ENCODE results near the gene CDKN1A.

CDKN1A gene

GRCh38 chr6:36662827-36663256 is 15.7 kb upstream of the CDKN1A start:
- Histone ChIP-seq H2BK5ac (ENCODE audit: low read length) (no peak overlapping the region), H3K9ac (ENCODE audit: low read length) (no peak overlapping the region), H2BK15ac (replicated peaks; ENCODE audit: low read depth) (no peak overlapping the region), H3K79me2 (ENCODE audit: control insufficient read depth, insufficient read depth, low read length) (no peaks in the 10 kb centered on the region), H2BK120ac (ENCODE audit: low read depth, low read length) (no peak overlapping the region), H3K4me2 (ENCODE audit: low read length) (no peak overlapping the region), H2AK5ac (ENCODE audit: low read length) (no peak overlapping the region), H3K18ac (ENCODE audit: low read length) (no peak overlapping the region), H3K23ac (ENCODE audit: low read length) (no peak overlapping the region), H3K27me3 (ENCODE audit: insufficient read depth, low read length, poor library complexity) (no peaks in the 10 kb centered on the region), H4K8ac (ENCODE audit: low read depth, low read length) (no peak overlapping the region), H3K27ac (ENCODE audit: low read depth, low read length) (no peak overlapping the region), H3K79me1 (ENCODE audit: low read length) (no peaks in the 10 kb centered on the region), H3K4ac (ENCODE audit: low read depth, low read length) (no peak overlapping the region), H3K4me3 (ENCODE audit: low read length) (no peak overlapping the region), H3K56ac (ENCODE audit: low read length) (no peak overlapping the region), H4K5ac (ENCODE audit: low read length) (no peak overlapping the region), H3K36me3 (ENCODE audit: control insufficient read depth, insufficient read depth, low read length) (no peaks in the 10 kb centered on the region), H3K4me1 (ENCODE audit: control insufficient read depth, low read depth, low read length) (peaks cover 8% of the 10 kb centered on the region)
- no peak for DNase-seq
- no CpG with 5 or more reads among the region's 6 CpGs for WGBS (ENCODE audit: extremely low coverage, insufficient coverage, low lambda C conversion rate)

- no peak overlapping the region for H3K27ac ChIP-seq (ENCODE audit: low read depth, low read length)
- H4K5ac ChIP-seq (ENCODE audit: low read length), result no peak overlapping the region
- no peaks in the 10 kb centered on the region for H3K79me1 ChIP-seq (ENCODE audit: low read length)
- H3K36me3 ChIP-seq (ENCODE audit: control insufficient read depth, insufficient read depth, low read length), result no peaks in the 10 kb centered on the region
- no peak overlapping the region for H2BK5ac ChIP-seq (ENCODE audit: low read length)
- H2BK120ac ChIP-seq (ENCODE audit: low read depth, low read length), result no peak overlapping the region
- H3K79me2 ChIP-seq (ENCODE audit: control insufficient read depth, insufficient read depth, low read length), result no peaks in the 10 kb centered on the region
- no peak overlapping the region for H4K8ac ChIP-seq (ENCODE audit: low read depth, low read length)
- no CpG with 5 or more reads among the region's 4 CpGs for WGBS (ENCODE audit: extremely low coverage, insufficient coverage, low lambda C conversion rate)
- no peak overlapping the region for H2AK5ac ChIP-seq (ENCODE audit: low read length)
- no peak overlapping the region for H3K23ac ChIP-seq (ENCODE audit: low read length)
- no peak overlapping the region for H3K4ac ChIP-seq (ENCODE audit: low read depth, low read length)
- no peak overlapping the region for H3K9ac ChIP-seq (ENCODE audit: low read length)
- H3K27me3 ChIP-seq (ENCODE audit: insufficient read depth, low read length, poor library complexity), result no peaks in the 10 kb centered on the region
- DNase-seq, result no peak
- no peak overlapping the region for H2BK15ac ChIP-seq (replicated peaks; ENCODE audit: low read depth)
- H3K4me3 ChIP-seq (ENCODE audit: low read length), result no peak overlapping the region
- peaks cover 8% of the 10 kb centered on the region for H3K4me1 ChIP-seq (ENCODE audit: control insufficient read depth, low read depth, low read length)
- no peak overlapping the region for H3K4me2 ChIP-seq (ENCODE audit: low read length)
- no peak overlapping the region for H3K56ac ChIP-seq (ENCODE audit: low read length)
- H3K18ac ChIP-seq (ENCODE audit: low read length), result no peak overlapping the region
These were observed 14.7 kb upstream of the CDKN1A start for GRCh38 chr6:36663504-36664446.

DNA sequence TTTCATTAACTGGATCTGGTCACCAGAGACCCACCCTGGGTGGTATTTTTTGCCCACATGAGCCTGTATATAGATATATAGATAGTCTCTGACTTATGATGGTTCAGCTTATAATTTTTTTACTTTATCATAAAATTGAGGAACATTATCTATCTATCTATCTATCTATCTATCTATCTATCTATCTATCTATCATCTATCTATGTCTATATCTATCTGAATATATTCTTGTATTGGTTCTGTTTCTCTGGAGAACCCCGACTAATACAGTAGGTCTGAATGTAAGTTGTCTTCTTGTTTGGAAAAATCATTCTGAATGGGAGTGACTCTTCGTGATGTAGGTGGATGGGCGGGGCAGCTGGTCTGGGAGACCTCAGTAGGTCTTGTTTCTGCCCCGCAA is 13.3 kb upstream of the CDKN1A start:
- no peak overlapping the region for H2BK120ac ChIP-seq (ENCODE audit: low read depth, low read length)
- no peak overlapping the region for H3K4me3 ChIP-seq (ENCODE audit: low read length)
- WGBS (ENCODE audit: extremely low coverage, insufficient coverage, low lambda C conversion rate), result no CpG with 5 or more reads among the region's 4 CpGs
- no peak overlapping the region for H3K9ac ChIP-seq (ENCODE audit: low read length)
- no peaks in the 10 kb centered on the region for H3K36me3 ChIP-seq (ENCODE audit: control insufficient read depth, insufficient read depth, low read length)
- no peak overlapping the region for H4K8ac ChIP-seq (ENCODE audit: low read depth, low read length)
- no peak overlapping the region for H2BK15ac ChIP-seq (replicated peaks; ENCODE audit: low read depth)
- H3K79me2 ChIP-seq (ENCODE audit: control insufficient read depth, insufficient read depth, low read length), result no peaks in the 10 kb centered on the region
- no peaks in the 10 kb centered on the region for H3K27me3 ChIP-seq (ENCODE audit: insufficient read depth, low read length, poor library complexity)
- no peak overlapping the region for H3K27ac ChIP-seq (ENCODE audit: low read depth, low read length)
- H3K4me2 ChIP-seq (ENCODE audit: low read length), result no peak overlapping the region
- no peak overlapping the region for H3K4ac ChIP-seq (ENCODE audit: low read depth, low read length)
- no peak overlapping the region for H2BK5ac ChIP-seq (ENCODE audit: low read length)
- no peak overlapping the region for H3K56ac ChIP-seq (ENCODE audit: low read length)
- no peak overlapping the region for H2AK5ac ChIP-seq (ENCODE audit: low read length)
- DNase-seq, result no peak
- no peaks in the 10 kb centered on the region for H3K79me1 ChIP-seq (ENCODE audit: low read length)
- no peak overlapping the region for H3K23ac ChIP-seq (ENCODE audit: low read length)
- H3K4me1 ChIP-seq (ENCODE audit: control insufficient read depth, low read depth, low read length), result peaks cover 8% of the 10 kb centered on the region
- H4K5ac ChIP-seq (ENCODE audit: low read length), result no peak overlapping the region
- no peak overlapping the region for H3K18ac ChIP-seq (ENCODE audit: low read length)

- peak overlapping the region; percentile 57 for H3K56ac ChIP-seq (ENCODE audit: low read length)
- no peak overlapping the region for H4K5ac ChIP-seq (ENCODE audit: low read length)
- no peaks in the 10 kb centered on the region for H3K36me3 ChIP-seq (ENCODE audit: control insufficient read depth, insufficient read depth, low read length)
- peaks cover 5% of the 10 kb centered on the region for H3K4me1 ChIP-seq (ENCODE audit: control insufficient read depth, low read depth, low read length)
- no peaks in the 10 kb centered on the region for H3K79me1 ChIP-seq (ENCODE audit: low read length)
- no peak overlapping the region for H4K8ac ChIP-seq (ENCODE audit: low read depth, low read length)
- no peak overlapping the region for H3K4me3 ChIP-seq (ENCODE audit: low read length)
- H3K27ac ChIP-seq (ENCODE audit: low read depth, low read length), result no peak overlapping the region
- peak overlapping the region; percentile 84 for H3K4ac ChIP-seq (ENCODE audit: low read depth, low read length)
- peak overlapping the region; percentile 88 for H2BK15ac ChIP-seq (replicated peaks; ENCODE audit: low read depth)
- no peaks in the 10 kb centered on the region for H3K79me2 ChIP-seq (ENCODE audit: control insufficient read depth, insufficient read depth, low read length)
- no peak for DNase-seq
- no peak overlapping the region for H2BK5ac ChIP-seq (ENCODE audit: low read length)
- H3K9ac ChIP-seq (ENCODE audit: low read length), result no peak overlapping the region
- H3K27me3 ChIP-seq (ENCODE audit: insufficient read depth, low read length, poor library complexity), result no peaks in the 10 kb centered on the region
- H3K4me2 ChIP-seq (ENCODE audit: low read length), result no peak overlapping the region
- H2BK120ac ChIP-seq (ENCODE audit: low read depth, low read length), result no peak overlapping the region
- no peak overlapping the region for H3K23ac ChIP-seq (ENCODE audit: low read length)
- H2AK5ac ChIP-seq (ENCODE audit: low read length), result peak overlapping the region; percentile 80
- H3K18ac ChIP-seq (ENCODE audit: low read length), result peak overlapping the region; percentile 82
- no CpG with 5 or more reads among the region's 2 CpGs for WGBS (ENCODE audit: extremely low coverage, insufficient coverage, low lambda C conversion rate)
These were observed 12.2 kb upstream of the CDKN1A start for GRCh38 chr6:36666287-36666686.

- Histone ChIP-seq H3K27me3 (ENCODE audit: insufficient read depth, low read length, poor library complexity) (no peaks in the 10 kb centered on the region), H2BK120ac (ENCODE audit: low read depth, low read length) (peak overlapping the region; percentile 68), H4K8ac (ENCODE audit: low read depth, low read length) (no peak overlapping the region), H3K4me2 (ENCODE audit: low read length) (no peak overlapping the region), H3K9ac (ENCODE audit: low read length) (peak overlapping the region; percentile 56), H4K5ac (ENCODE audit: low read length) (peak overlapping the region; percentile 59), H3K4me3 (ENCODE audit: low read length) (no peak overlapping the region), H3K27ac (ENCODE audit: low read depth, low read length) (peak overlapping the region; percentile 81), H3K36me3 (ENCODE audit: control insufficient read depth, insufficient read depth, low read length) (no peaks in the 10 kb centered on the region), H2BK15ac (replicated peaks; ENCODE audit: low read depth) (peak overlapping the region; percentile 88), H2AK5ac (ENCODE audit: low read length) (no peak overlapping the region), H2BK5ac (ENCODE audit: low read length) (peak overlapping the region; percentile 39), H3K79me2 (ENCODE audit: control insufficient read depth, insufficient read depth, low read length) (no peaks in the 10 kb centered on the region), H3K23ac (ENCODE audit: low read length) (no peak overlapping the region), H3K4ac (ENCODE audit: low read depth, low read length) (peak overlapping the region; percentile 88), H3K18ac (ENCODE audit: low read length) (peak overlapping the region; percentile 98), H3K4me1 (ENCODE audit: control insufficient read depth, low read depth, low read length) (peaks cover 5% of the 10 kb centered on the region), H3K79me1 (ENCODE audit: low read length) (no peaks in the 10 kb centered on the region), H3K56ac (ENCODE audit: low read length) (peak overlapping the region; percentile 83)
- DNase-seq, result peak; percentile 67
- WGBS (ENCODE audit: extremely low coverage, insufficient coverage, low lambda C conversion rate), result no CpG with 5 or more reads among the region's 9 CpGs
These were observed 11.5 kb upstream of the CDKN1A start for GRCh38 chr6:36666826-36667591.

All from mesendoderm (in vitro differentiated cells).